Activated CD4-positive, alpha-beta T cell treated with anti-CD3 and anti-CD28 coated beads for 48 hours (primary cell): ENCODE results near the gene METTL23.
"Not testable (repeated sequence)": the region's sequence is repeated elsewhere in the genome, so short reads cannot be mapped to it uniquely, and the experiment has no call there.

Experiments
- DNase-seq: peaks from one replicate; pipeline ENCODE4 v3.0.0-alpha.2; 2020

METTL23 gene

GRCh38 chr17:76695059-76695831, 31.4 kb upstream of the METTL23 start:
- DNase-seq = no peak

GRCh38 chr17:76696763-76697701, 29.6 kb upstream of the METTL23 start:
- no peak for DNase-seq

GRCh38 chr17:76697702-76698465, 28.8 kb upstream of the METTL23 start:
- no peak for DNase-seq

GRCh38 chr17:76698466-76698977, 28.1 kb upstream of the METTL23 start:
- not testable (repeated sequence) for DNase-seq

GRCh38 chr17:76700270-76700616, 26.4 kb upstream of the METTL23 start:
- no peak for DNase-seq

GRCh38 chr17:76700617-76701470, 25.8 kb upstream of the METTL23 start:
- DNase-seq = no peak

GRCh38 chr17:76701471-76701967, 25.1 kb upstream of the METTL23 start:
- DNase-seq = no peak

GRCh38 chr17:76702076-76702475, 24.6 kb upstream of the METTL23 start:
- DNase-seq = no peak

- no peak for DNase-seq
These were observed 23.6 kb upstream of the METTL23 start for GRCh38 chr17:76702941-76703637.

- DNase-seq = no peak
These were observed 21.8 kb upstream of the METTL23 start for GRCh38 chr17:76704805-76705204.

- no peak for DNase-seq
These were observed 19.8 kb upstream of the METTL23 start for GRCh38 chr17:76706817-76707216.

GRCh38 chr17:76707985-76708807, 18.4 kb upstream of the METTL23 start:
- DNase-seq = no peak

- no peak for DNase-seq
These were observed 17.3 kb upstream of the METTL23 start for GRCh38 chr17:76709077-76709950.

- not testable (repeated sequence) for DNase-seq
These were observed 16.4 kb upstream of the METTL23 start for GRCh38 chr17:76709951-76710862.

GRCh38 chr17:76710863-76711611, 15.6 kb upstream of the METTL23 start, which contains the start of gene MXRA7:
TSS of gene MXRA7 (minus strand) at chr17:76710965. CDS start at chr17:76710946, 19 bp downstream.
- DNase-seq = peak; percentile 57

- DNase-seq = not testable (repeated sequence)
These were observed 14.3 kb upstream of the METTL23 start for GRCh38 chr17:76712321-76712720.

GRCh38 chr17:76713765-76714164, 12.9 kb upstream of the METTL23 start:
- no peak for DNase-seq
